ENCODE results near the gene MOAP1.
"Not testable (repeated sequence)": the region's sequence is repeated elsewhere in the genome, so short reads cannot be mapped to it uniquely, and the experiment has no call there.

The MOAP1 gene

GRCh38 chr14:93142854-93143652 lies 41.6 kb downstream of the MOAP1 start:
- DNase-seq, result no peak

- DNase-seq, result no peak
Observed at GRCh38 chr14:93137864-93138263, 46.8 kb downstream of the MOAP1 start.

- DNase-seq, result not testable (repeated sequence)
Observed at GRCh38 chr14:93136508-93136907, 48.2 kb downstream of the MOAP1 start.

GRCh38 chr14:93136009-93136408 lies 48.7 kb downstream of the MOAP1 start:
- DNase-seq, result no peak

GRCh38 chr14:93135399-93135798 lies 49.3 kb downstream of the MOAP1 start:
- DNase-seq, result no peak

GRCh38 chr14:93133464-93133863 lies 51.2 kb downstream of the MOAP1 start:
- DNase-seq, result no peak

GRCh38 chr14:93132472-93133065 lies 52.1 kb downstream of the MOAP1 start:
- no peak for DNase-seq

All from NCI-H2171 (cell line).